Hippocampal formation (tissue), 2 donors: ENCODE measurements around the gene CFDP1.

ENCODE experiments used
- DNase-seq, 2 donors: peaks; one replicate each; lab custom pipeline; 2025; lab: John Stamatoyannopoulos, UW

The CFDP1 gene

DNA sequence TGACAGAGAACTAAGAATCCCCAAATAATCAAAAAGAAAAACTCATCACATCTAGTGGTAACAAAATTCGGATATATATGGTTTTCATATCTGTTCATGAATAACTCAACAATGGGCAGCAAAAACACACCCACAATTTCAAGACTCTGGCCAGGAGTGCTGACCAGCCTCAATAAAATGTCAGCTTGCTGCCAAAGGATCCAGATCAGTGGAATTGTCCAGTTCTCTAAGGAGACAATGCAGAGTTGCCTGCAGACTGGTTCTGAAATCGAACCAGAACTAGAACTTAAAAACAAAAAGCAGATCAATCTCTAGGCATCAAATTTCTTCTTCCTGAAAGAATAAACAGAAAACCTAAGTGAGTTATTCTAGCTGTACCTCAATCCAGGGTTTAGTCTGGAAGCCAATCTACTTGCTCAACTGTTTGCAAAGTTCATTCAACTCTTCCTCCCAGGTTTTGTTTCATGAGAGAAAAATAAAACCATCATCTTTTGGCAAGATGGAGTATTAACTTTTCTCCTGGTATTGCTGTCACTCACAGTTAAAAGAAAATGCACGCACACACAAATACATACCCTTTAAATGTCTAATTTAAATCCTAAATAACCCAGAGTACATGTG is 61.0 kb downstream of the CFDP1 start:
- DNase-seq, result no peak

- DNase-seq, result no peak
Observed at GRCh38 chr16:75371171-75371570, 62.1 kb downstream of the CFDP1 start.

DNA sequence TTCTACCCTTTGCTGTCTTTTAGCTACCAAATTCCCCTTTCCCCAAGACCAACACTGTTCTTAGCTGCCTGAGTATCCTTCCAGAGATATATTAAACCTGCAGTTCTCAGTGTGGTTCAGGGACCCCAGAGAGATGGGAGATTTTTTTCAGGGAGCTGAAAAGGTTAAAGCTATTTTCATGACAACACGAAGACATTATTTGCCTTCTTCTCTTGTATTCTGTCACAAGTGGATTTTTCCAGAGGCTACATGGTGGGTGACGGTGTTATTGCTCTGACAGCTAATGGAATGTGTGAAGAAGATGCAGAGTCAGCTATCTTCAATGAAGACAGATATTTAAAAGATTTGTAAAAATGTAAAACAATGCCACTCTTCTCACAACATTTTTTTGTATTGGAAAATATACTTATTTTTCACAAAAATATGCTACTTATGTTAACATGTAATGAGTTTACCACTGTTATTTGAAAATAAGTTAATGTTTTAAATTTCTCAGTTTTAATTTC is 69.0 kb downstream of the CFDP1 start:
- DNase-seq, result no peak

DNA sequence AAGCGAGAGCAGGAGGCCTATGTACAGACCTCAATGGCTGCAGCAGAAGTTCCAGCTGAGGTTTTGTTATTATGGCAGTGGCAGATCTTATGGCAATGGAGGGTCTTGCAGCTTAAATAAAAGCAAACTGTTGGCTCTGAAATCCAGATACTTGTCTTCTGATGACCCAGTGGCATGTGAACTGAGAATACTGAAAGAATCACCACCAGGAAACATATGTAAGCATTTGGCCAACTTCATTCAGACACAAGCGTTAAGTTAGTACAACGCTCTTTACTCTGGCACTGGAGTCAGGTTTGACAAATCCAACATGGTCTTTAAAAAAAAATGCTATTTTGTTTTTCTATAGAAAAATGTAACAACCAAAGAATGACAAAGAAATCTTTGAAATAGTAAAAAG is 70.5 kb downstream of the CFDP1 start:
- DNase-seq, result no peak

GRCh38 chr16:75361936-75362335 is 71.4 kb downstream of the CFDP1 start:
- DNase-seq, result no peak

DNA sequence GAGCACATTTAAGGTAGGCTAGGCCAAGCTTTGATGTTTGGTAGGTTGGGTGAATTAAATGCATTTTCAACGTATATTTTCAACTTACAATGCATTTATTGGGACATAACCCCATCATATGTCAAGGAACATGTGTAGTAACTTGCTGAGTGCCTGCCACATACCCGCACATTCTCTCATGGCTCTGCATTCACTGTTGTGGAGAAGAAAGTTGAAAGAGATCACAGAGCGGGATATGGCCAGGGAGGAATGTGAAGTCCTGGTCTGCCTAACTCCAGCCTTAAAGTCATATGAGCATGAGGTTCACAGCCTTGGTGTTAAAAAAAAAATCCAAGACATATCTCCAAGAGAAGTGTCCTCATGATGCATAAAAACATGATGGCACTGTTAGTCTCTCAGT is 79.1 kb downstream of the CFDP1 start:
- no peak for DNase-seq

GRCh38 chr16:75351183-75351582 is 82.1 kb downstream of the CFDP1 start:
- DNase-seq, result no peak

- DNase-seq, result no peak
Observed at GRCh38 chr16:75345711-75346110, 87.6 kb downstream of the CFDP1 start.

DNA sequence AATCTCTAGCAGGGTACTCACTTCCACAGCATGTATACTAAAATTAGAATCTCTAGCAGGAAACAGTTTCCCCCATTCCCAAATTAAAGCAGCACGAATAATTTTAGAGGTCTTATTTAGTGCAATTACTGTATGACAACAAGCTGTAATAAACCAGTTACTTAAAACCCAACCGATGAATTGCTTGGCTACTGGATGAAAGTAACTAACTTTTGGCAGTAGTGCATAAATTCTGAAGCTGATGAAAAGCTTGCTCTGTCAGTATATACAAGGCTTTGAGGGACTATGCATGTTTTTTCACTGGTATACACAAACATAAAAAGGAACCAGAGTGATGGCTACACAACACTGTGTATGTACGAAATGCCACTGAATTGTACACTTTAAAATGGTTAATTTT is 89.4 kb downstream of the CFDP1 start:
- DNase-seq, result no peak

DNA sequence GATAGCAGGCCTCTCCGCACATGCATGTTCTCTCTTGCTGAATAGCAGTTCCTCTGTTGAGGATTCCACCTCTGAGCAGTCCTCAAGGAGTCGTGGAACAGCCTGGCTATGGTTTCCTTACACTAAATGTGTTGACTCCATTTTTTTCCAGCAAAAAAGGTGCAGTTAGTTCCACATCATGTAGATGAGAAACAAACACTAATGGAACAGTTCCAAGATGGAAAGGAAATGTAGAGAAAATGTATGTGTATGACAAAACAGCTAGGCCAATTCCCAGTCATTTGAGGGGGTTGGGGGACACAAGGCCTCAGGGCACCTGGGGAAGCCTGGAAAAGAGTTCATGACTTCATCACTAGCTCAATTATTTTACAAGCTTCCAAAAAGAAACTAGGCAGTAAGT is 90.0 kb downstream of the CFDP1 start:
- no peak for DNase-seq

DNA sequence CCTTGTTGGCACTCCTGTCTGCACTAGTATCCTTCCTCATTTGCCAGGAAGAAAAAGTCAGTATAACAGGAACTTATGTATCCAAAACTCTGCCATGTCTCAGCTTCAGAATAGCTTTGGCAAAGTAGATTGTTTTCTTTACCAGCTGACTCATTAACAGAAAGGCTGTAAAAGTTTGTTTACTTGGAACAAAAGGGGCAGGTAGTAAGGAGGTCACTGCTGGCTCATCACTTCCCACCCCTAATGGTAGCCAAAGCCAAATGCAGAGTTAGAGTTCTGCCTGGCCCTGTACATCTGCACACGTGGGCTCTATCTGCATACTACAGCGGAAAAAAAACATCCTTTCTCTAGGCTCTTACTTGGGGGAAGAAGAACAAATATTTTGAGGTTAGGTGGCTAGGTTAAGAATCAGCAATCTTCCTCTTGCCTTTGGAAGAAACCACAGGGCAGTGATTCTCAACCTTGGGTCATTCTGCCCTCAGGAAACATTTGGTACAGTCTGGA is 90.9 kb downstream of the CFDP1 start:
- no peak for DNase-seq

DNA sequence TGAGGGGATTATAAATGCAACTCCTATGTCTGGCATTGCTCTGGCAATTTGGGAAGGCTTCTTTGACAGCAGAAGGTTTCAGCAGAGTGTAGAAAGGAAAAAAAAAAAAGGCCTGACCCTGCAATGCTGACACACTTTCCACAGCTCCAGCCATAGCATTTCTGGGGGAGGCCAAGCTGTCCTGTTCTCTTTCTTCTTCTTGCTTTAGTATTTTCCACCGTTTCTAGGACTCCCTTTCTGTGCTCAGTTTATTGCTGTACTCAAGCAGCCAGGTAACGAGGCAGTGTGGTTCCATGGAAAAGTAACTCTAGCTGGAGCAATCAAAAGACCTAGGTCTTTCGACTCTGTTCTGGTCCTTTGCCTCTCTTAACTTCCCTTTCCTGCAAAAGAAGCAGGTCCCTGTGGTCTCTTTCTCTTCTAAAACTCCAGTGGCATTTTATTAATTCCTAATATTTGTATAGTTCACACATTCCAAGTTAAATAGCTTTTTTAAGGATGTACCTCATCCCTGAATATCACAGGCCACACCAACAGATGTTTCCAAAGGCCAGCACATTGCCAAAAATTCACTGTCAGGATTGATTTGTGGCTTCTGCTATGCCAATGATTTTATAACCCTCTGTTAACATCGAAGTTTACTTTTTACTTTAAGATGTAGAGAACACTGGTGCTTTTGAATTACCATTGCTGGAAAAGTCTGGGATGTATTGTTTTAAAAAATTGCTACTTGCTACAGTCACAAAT is 91.6 kb downstream of the CFDP1 start:
- no peak for DNase-seq

GRCh38 chr16:75340741-75341491 is 92.4 kb downstream of the CFDP1 start:
- DNase-seq, result no peak

DNA sequence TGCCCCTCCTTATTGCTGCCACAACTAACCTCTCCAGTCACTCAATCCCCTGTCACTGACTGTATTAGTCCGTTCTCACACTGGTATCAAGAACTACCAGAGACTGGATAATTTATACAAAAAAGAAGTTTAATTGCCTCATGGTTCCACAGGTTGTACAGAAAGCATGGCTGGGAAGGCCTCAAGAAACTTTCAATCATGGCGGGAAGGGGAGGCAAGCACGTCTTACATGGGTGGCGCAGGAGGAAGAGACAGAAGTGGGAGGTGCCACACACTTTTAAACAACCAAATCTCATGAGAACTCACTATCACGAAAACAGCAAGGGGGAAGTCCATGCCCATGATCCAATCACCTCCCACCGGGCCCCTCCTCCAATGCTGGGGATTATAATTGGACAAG is 95.9 kb downstream of the CFDP1 start:
- no peak for DNase-seq

DNA sequence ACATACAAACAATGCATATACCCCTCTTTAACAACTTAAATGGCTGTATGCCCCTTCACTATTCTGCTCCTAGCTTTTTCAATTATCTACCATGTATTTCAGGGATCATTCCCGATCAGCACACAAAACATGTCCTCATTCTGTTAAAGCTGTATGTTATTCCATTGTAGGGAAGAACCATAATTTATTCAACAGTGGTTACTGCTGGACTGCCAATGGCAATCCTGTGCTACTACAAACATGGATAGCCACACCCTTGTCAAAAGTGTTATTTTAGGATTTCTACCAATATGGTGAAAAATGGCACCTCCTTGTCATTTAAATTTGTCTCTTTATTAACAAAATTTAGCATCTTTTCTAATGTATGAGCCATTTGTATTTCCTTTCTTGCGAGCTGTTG is 96.8 kb downstream of the CFDP1 start:
- DNase-seq, result no peak

GRCh38 chr16:75333721-75334163 is 99.6 kb downstream of the CFDP1 start:
- DNase-seq, result no peak

GRCh38 chr16:75329943-75330342 is 103.4 kb downstream of the CFDP1 start:
- DNase-seq, result no peak

GRCh38 chr16:75326333-75326732 is 107.0 kb downstream of the CFDP1 start:
- DNase-seq, result no peak

GRCh38 chr16:75323933-75324332 is 109.4 kb downstream of the CFDP1 start:
- no peak for DNase-seq

DNA sequence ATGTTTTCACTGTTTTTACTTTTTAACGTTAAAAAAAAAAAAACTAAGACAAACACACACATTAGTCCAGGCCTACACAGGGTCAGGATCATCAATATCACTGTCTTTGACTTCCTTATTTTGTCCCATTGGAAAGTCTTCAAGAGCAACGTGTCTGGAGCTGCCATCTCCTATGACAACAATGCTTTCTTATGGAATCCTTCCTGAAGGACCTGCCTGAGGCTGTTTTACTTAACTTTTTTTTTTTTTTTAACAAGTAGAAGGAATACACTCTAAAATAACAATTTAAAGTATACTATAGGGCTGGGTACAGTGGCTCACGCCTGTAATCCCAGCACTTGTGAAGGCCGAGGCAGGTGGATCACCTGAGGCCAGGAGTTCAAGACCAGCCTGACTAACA is 110.1 kb downstream of the CFDP1 start:
- no peak for DNase-seq

- DNase-seq, result no peak
Observed at GRCh38 chr16:75322740-75323139, 110.6 kb downstream of the CFDP1 start.

DNA sequence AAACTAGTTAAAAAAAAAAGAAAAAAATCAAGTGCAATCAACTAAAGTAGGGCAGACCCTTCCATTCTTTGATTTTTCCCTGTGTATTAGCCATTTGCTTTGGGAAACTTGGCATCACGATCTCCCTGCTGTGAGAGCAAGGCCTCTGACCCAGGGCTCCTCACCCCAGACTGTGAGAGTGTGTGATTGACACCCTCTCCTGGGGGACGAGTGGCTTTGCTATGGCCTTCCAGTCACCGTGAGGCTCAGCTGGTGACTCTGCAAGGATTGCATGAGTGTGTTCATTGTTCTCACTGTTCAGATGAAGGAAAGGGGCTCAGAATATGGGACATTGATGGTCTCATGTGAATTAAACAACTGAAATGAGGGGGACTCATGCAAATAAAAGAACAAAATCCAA is 112.9 kb downstream of the CFDP1 start:
- DNase-seq, result peak; percentile 62 to 72
